K562 (cell line): Measurements from ENCODE around the gene KLK1. TPM values are rescaled to one million over a fixed set of nuclear protein-coding genes. Genes with fewer than 3 reads are reported as not detected.

Experiments used
- E2F8 ChIP-seq: fragments of 450-650 bp; IDR thresholded peaks from 2 replicates; pipeline ENCODE4 v1.7.1; 2018; ENCODE audit warnings: mild to moderate bottlenecking, low read depth; ENCODE audit not compliant: partially characterized antibody
- ELF2 ChIP-seq: fragments of 250-450 bp; sonication (Bioruptor Pico); IDR thresholded peaks from 2 replicates; pipeline ENCODE4 v1.5.0; 2021; ENCODE audit warnings: mild to moderate bottlenecking
- EWSR1 ChIP-seq: fragments of 450-650 bp; IDR thresholded peaks from 2 replicates; pipeline ENCODE4 v1.6.1; 2018; ENCODE audit warnings: borderline replicate concordance, mild to moderate bottlenecking, low read depth, moderate library complexity; ENCODE audit not compliant: partially characterized antibody
- KAT8 ChIP-seq: fragments of 450-650 bp; IDR thresholded peaks from 2 replicates; pipeline ENCODE4 v1.6.1; 2016; ENCODE audit warnings: low read depth, mild to moderate bottlenecking
- MYBL2 ChIP-seq, 2 experiments: fragments of 450-650 bp in 1 of 2; sonication (generic) in 1 of 2; formaldehyde crosslinking in 1 of 2; IDR thresholded peaks; 2 replicates each; pipeline versions ENCODE4 v1.6.1 to v1.8.1; 2017 to 2022; ENCODE audit warnings: borderline replicate concordance in 1 of 2, inconsistent platforms in 1 of 2, low read depth in 1 of 2, mild to moderate bottlenecking in 1 of 2, missing genetic modification reagents in 1 of 2, moderate library complexity in 1 of 2
- NFRKB ChIP-seq: fragments of 450-650 bp; IDR thresholded peaks from 2 replicates; pipeline ENCODE4 v1.6.1; 2016; ENCODE audit warnings: low read depth
- NR2C2 ChIP-seq, 2 experiments: fragments of 200-800 bp in 1 of 2; sonication (Bioruptor generic) in 1 of 2; sonication (generic) in 1 of 2; formaldehyde crosslinking in 1 of 2; IDR thresholded peaks; 2 replicates each; pipeline versions ENCODE4 v1.6.1 to v1.8.0; 2016 to 2022; ENCODE audit warnings: mild to moderate bottlenecking in 1 of 2, missing compliant biosample characterization in 1 of 2, missing genetic modification characterization in 1 of 2, missing genetic modification reagents in 1 of 2
- NUFIP1 ChIP-seq: fragments of 450-650 bp; IDR thresholded peaks from 2 replicates; pipeline ENCODE4 v1.6.1; 2018; ENCODE audit not compliant: partially characterized antibody
- OTX1 ChIP-seq: fragments of 450-650 bp; formaldehyde crosslinking; IDR thresholded peaks from 2 replicates; pipeline ENCODE4 v1.4.0; 2022; ENCODE audit warnings: mild to moderate bottlenecking
- PATZ1 ChIP-seq: fragments of 250-450 bp; sonication (Bioruptor Pico); IDR thresholded peaks from 2 replicates; pipeline ENCODE4 v1.5.0; 2020; ENCODE audit warnings: mild to moderate bottlenecking, borderline replicate concordance
- RBBP5 ChIP-seq: fragments of 200-600 bp; sonication (generic); IDR thresholded peaks from 2 replicates; pipeline ENCODE4 v1.6.1; 2012; ENCODE audit warnings: borderline replicate concordance, mild to moderate bottlenecking, low read length, control low read depth, inconsistent platforms; ENCODE audit not compliant: insufficient read depth, poor library complexity, severe bottlenecking
- RBFOX2 ChIP-seq: fragments of 200-400 bp; formaldehyde crosslinking; IDR thresholded peaks from 2 replicates; pipeline ENCODE4 v1.6.1; 2017; ENCODE audit warnings: low read depth, mild to moderate bottlenecking, low read length, moderate library complexity
- RBM39 ChIP-seq: fragments of 200-400 bp; formaldehyde crosslinking; optimal IDR thresholded peaks from 2 replicates; pipeline ENCODE3; 2018; ENCODE audit warnings: low read depth, low read length
- SLC30A9 ChIP-seq: fragments of 250-450 bp; sonication (Bioruptor Pico); IDR thresholded peaks from 2 replicates; pipeline ENCODE4 v1.8.0; 2022; ENCODE audit warnings: mild to moderate bottlenecking, moderate library complexity
- TCF3 ChIP-seq: sonication (generic); formaldehyde crosslinking; IDR thresholded peaks from 2 replicates; pipeline ENCODE4 v1.4.0; 2020; ENCODE audit warnings: mild to moderate bottlenecking, missing genetic modification reagents
- YY1 ChIP-seq, 3 experiments: IDR thresholded peaks; 2 replicates each; pipeline ENCODE4 v1.6.1; 2011; ENCODE audit warnings: low read length in 2 of 3, mild to moderate bottlenecking in 2 of 3, moderate library complexity in 2 of 3, borderline replicate concordance in 1 of 3, control low read depth in 1 of 3, low read depth in 1 of 3; ENCODE audit not compliant: insufficient read depth in 3 of 3, insufficient replicate concordance in 2 of 3, control insufficient read depth in 1 of 3, insufficient read length in 1 of 3; ENCODE audit errors: extremely low read depth in 1 of 3
- ZKSCAN8 ChIP-seq: fragments of 200-800 bp; sonication (Bioruptor generic); IDR thresholded peaks from 2 replicates; pipeline ENCODE4 v1.6.1; 2016; ENCODE audit warnings: missing genetic modification characterization, missing compliant biosample characterization
- ZNF408 ChIP-seq: fragments of 250-450 bp; sonication (Bioruptor Pico); IDR thresholded peaks from 2 replicates; pipeline ENCODE4 v1.4.0; 2020; ENCODE audit warnings: low read depth, mild to moderate bottlenecking, moderate library complexity
- ZNF740 ChIP-seq, 3 experiments: fragments of 200-800 bp in 1 of 3; sonication (Bioruptor generic) in 1 of 3; sonication (generic) in 1 of 3; formaldehyde crosslinking in 1 of 3; IDR thresholded peaks; 2 replicates each; pipeline versions ENCODE4 v1.6.1 to v1.8.0; 2016 to 2022; ENCODE audit warnings: mild to moderate bottlenecking in 2 of 3, missing compliant biosample characterization in 2 of 3, missing genetic modification characterization in 2 of 3, missing genetic modification reagents in 1 of 3
- polyA plus RNA-seq, 8 experiments: library from polyadenylated mRNA; depleted of rRNA in 4 of 8; stranded (reverse) in 5 of 8; unstranded in 3 of 8; fragments of >200 nt; fragmentation: Nextera tagmentation in 2 of 8; fragmentation: Illumina TruSeq in 1 of 8; extraction: Ambion mirVana in 2 of 8; extraction: Trizol in 1 of 8; gene quantifications; 2 replicates each; pipeline versions ENCODE4 v1.2.1 to v1.2.3, GENCODE V29; 2011 to 2014; ENCODE audit warnings: inconsistent platforms in 1 of 8, missing spikeins in 1 of 8
- total RNA-seq, 7 experiments: library from RNA; depleted of rRNA in 6 of 7; stranded (reverse); fragments of >200 nt in 6 of 7; fragmentation: Illumina TruSeq in 2 of 7; extraction: Trizol in 2 of 7; gene quantifications; 2 replicates each; pipeline versions ENCODE4 v1.2.1 to v1.2.3, GENCODE V29; 2011 to 2021; ENCODE audit warnings: low replicate concordance in 1 of 7

Gene KLK1
- total and polyA plus RNA-seq, 9 of the 15 experiments (the other 6 are each of a cell fraction or from before 2014, with no cell fraction given): 0.87 to 15.4 (median 9.1) TPM

DNA sequence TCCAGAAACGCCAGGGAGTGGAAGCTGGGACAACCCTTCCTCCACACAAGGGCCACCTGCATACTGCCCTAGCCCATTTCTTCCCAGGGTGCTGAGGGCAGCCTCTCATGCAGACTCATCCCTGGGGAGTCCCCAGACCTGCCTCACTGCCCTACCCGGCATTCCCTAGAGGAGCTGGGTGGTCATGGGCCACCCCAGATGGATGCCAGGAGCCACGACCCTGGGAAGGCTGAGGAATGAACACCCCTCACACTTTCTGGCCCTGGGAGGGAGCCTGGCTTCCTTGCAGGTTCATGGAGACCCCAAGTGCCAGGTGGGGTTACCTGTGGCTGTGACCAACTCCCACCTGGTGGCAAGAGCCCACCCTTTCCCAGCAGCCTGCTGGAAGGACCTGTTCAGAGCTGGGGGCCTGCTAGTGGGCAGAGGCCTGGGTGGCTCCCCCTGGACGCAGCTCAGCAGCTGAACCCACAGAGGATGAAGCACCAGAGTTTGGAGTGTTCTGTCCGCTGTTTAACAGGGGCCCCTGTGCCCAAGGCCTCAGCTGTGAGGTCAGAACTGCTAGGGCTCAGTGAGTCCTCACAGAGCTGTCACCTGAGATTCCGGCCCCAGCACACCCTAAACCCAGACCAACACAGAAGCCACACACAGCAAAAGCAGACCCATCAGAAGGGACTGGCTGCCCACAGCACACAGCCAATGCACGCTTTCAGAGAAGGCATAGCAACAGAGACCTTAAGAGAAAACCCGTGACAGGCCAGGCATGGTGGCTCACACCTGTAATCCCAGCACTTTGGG is 26.8 kb downstream of the KLK1 start (continued):
- TF ChIP-seq E2F8 (peak; percentile 14), MYBL2 (IDR thresholded peaks at IDR 0.05; ENCODE audit: low read depth) (no peak), MYBL2 (CRISPR knock-in tag; IDR thresholded peaks at IDR 0.05; ENCODE audit: borderline replicate concordance) (no peak), RBBP5 (peak; percentile 26), KAT8 (no peak), ZNF408 (CRISPR knock-in tag) (no peak), NFRKB (no peak), TCF3 (CRISPR knock-in tag) (no peak), EWSR1 (no peak), ELF2 (CRISPR knock-in tag) (no peak), RBFOX2 (peak; percentile 79), SLC30A9 (no peak), OTX1 (CRISPR knock-in tag) (no peak), ZKSCAN8 (no peak), ZNF740 (CRISPR knock-in tag; IDR thresholded peaks at IDR 0.05) (no peak), ZNF740 (tag; IDR thresholded peaks at IDR 0.05) (no peak), PATZ1 (CRISPR knock-in tag) (no peak), YY1 (IDR thresholded peaks at IDR 0.05; ENCODE audit: borderline replicate concordance in 1 of 3, control insufficient read depth in 1 of 3, extremely low read depth in 1 of 3, insufficient read depth in 3 of 3, insufficient read length in 1 of 3, insufficient replicate concordance in 2 of 3, low read depth in 1 of 3, low read length in 2 of 3) (peak in 1 of 3 experiments; percentile 6), NR2C2 (CRISPR knock-in tag; IDR thresholded peaks at IDR 0.05) (no peak), NR2C2 (tag; IDR thresholded peaks at IDR 0.05) (no peak), RBM39 (peak; percentile 94), NUFIP1 (no peak)
